GM21723 (cell line): ENCODE results near the gene AKT3.
A peak's percentile ranks its signal among the peaks of the same experiment; 100 is the strongest.

Experiments
- ATAC-seq: cut with Tn5 transposase; IDR thresholded peaks from one replicate; pipeline ENCODE4 v1.9.1; 2021; ENCODE audit warnings: mild to moderate bottlenecking, moderate library complexity; ENCODE audit not compliant: unreplicated experiment

The AKT3 gene

DNA sequence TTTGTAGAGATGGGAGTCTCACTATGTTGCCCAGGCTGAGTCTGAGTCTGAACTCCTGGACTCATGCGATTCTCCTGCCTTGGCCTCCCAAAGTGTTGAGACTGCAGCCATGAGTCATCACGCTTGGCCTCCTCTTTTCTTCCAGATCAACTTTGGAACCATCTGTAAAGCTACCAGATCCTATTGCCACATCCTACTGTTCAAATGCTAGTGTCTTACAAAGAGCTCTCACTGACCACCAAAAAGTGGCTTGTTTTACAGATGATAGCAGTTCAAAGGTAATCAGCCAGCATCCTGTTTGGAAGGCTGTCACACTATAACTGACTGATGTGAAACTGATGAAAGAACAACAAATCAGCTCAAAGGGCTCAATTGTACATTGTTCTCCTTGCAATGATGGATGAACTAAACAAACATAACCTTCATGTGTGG, 221.6 kb downstream of the AKT3 start:
- no peak for ATAC-seq

DNA sequence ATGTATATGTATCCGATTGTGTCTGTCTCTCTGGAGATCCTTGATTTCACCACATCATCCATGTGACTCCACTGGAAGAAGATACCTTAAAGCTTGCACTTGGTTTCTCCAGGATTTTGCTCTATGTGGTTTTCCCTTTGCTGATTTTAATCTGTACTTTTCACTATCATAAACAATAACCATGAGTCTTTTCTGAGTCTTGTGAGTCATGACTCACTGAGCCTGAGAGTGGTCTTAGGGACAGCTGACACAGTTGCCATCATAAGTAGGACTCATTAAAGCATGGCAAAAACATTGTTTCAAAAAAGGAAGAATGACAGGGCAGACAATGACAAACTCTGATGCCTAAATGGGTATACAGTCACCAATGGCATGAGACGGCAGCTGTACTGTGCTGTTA, 226.2 kb downstream of the AKT3 start:
- no peak for ATAC-seq

DNA sequence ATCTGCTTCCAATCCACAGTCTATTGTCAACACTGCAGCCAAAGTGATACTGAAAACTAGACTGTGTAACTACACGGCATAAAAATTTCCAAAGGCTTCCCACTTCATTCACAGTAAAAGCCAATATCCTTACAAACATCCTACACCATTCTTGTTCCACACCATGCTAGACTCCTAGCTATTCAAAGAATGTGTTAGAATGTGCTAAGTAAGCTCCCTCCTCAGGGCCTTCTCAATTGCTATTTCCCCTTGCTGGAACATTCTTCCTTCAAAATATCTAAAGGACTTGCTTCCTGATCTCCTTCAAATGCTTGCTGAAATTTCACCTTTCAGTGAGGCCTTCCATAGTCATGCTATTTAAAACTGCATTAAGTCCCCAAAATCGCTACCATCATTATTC, 228.1 kb downstream of the AKT3 start:
- no peak for ATAC-seq

DNA sequence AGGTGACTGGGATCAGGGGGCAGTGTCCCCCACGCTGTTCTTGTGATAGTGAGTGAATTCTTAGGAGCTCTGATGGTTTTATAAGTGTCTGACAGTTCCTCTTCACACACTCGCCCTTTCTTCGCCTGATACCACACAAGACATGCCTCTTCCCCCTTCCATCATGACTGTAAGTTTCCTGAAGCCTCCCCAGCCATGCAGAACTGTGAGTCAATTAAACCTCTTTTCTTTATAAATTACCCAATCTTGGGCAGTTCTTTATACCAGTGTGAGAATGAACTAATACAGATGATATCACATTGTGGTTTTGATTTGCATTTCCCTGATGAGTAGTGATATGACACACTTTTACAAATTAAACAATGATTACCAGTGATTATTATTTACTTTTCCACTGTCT, 229.9 kb downstream of the AKT3 start:
- no peak for ATAC-seq

DNA sequence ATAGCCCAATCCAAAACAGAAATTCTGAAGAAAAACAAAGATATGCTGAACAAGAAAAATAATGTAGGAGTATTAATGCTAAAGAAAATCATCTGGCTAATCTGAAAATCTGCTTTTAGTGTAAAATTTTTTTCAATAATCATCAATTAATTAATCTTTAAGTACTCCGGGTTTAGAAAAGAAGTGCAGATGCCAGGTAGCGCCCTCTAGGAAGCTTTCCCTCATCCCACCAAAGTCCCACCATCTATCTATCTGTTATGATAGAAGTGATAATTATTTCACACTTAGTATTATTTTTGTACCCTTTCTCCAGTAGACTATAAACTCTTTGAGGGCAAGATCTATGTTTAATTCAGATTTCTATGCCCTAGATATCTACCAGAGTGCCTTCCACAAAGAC, 240.3 kb downstream of the AKT3 start:
- ATAC-seq, result no peak

DNA sequence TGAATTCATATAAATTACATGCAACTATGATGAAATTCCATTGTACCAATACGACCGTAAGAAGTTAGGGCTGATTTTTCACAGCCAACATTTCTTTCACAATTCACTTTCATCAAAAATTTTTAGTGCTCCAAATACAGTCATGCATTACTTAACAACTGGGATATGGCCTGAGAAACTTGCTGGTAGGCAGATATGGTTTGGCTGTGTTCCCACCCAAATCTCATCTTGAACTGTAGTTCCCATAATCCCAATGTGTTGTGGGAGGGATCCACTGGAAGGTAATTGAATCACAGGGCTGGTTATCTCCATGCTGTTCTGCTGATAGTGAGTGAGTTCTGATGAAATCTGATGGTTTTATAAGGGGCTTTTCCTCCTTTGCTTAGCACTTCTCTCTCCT, 244.4 kb downstream of the AKT3 start:
- no peak for ATAC-seq

DNA sequence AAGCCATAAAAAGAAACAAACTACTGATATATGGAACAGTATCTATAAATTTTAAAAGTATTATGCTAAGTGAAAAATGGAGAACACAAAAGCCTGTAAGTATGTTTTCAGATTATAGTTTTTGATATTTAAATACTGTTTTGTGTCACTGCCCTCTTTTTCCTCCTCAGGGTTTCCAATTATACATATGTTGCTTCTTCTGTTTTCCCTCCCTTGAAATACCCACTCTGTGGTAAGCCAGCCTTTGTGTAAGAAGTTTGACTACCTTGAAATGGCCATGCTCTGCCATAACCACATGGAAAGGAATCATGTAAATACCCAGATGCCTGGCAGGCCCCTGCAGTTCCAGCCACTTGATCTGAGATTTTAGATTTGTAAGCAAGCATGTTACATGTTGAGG, 248.3 kb downstream of the AKT3 start:
- ATAC-seq, result no peak

DNA sequence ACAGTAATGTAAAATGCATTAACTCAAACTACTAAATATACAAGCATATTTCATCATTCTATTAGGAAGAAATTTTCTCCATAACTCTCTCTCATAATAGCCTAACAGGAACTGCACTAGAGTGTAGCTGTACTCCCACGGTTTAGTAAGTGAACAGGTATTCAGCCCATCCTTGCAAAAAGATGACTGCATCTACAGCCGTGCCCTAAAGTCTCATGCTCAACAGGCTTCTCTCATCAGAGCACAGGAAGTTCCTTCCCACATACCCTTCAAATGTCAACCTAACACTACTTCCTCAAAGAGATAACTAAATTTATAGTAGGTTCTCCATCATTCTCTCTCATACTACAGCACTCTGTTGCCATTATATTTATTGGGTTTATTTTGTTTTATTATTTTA, 251.6 kb downstream of the AKT3 start:
- ATAC-seq, result peak; percentile 37

DNA sequence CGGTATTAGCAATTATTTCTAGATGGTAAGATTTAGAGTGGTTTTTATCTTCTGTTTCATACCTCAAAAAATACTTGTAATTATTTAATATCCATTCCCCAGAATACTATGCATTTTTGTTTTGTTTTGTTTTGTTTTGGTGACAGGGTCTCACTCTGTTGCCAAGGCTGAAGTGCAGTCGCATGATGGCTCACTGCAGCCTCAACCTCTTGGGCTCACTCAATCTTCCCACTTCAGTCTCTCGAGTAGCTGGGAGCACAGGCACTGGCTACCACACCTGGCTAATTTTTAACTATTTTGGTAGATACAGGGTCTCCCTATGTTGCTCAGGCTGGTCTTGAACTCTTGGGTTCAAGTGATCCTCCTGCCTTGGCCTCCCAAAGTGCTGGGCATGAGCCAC, 252.7 kb downstream of the AKT3 start:
- ATAC-seq, result no peak

DNA sequence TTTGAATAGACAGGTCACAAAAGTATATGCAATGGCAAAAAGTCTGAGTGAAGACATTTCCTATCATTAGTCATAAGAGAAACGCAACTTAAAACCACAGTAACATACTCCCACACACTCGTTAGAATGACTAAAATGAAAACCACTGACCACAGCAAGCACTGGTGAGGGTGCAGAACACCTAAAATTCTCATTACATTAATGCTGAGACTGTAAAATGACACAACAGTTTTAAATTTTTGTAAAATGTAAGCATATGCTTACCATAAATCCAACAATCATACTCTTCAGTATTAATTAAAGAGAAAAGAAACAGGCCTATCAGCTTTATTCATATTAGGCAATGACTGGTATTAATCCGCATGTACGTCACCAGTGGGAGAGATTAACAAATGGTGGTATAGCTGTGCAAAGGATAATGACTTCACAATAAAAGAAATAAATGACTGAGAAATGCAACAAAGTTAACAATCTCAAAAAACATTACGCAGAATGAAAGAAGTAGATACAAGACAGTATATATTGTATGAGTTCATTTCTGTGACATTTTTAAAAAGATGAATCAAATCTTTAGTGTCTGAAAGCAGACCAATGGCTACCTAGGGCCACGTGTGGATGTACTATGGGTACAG, 253.5 kb downstream of the AKT3 start:
- ATAC-seq, result peak; percentile 99

DNA sequence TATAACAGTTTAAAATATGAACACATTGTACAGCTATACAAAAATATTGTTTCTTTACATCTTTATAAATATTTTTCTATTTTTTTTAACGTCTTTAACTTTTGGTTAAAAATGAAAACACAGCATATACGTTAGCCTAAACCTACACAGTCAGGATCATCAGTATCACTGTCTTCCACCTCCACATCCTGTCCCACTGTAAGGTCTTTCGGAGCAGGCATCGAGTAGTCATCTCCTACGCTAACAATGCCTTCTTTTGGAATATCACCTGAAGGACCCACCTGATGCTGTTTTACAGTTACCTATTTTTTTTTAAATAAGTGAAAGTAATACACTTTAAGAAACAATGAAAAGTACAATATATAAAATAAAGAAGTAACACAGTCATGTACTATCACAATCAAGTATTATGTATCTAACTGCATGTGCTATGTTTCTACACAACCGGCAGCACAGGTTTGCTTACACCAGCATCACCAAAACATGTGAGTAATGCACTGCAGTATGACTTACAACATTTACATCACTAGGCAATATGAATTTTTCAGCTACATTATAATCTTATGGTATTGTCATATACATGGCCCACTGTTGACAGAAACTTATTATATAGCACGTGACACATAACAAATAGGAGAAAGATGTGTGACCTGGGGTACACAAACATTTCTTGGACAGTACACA, 254.4 kb downstream of the AKT3 start:
- peak; percentile 25 for ATAC-seq

DNA sequence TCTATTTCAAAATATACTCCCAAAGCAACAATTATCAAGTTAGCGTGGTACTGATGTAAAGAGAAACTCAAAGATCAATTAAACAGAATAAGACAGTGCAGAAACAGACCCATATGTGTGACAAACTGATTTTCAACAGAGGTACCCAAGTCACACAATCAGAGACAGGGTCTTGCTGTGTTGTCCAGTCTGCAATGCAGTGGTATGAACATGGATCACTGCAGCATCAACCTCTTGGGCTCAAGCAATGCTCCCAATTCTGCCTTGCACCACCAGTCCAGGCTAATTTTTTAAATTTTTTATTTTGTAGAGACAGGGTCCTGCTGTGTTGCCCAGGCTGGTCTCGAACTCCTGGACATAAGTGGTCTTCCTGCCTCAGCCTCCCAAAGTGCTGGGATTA, 255.6 kb downstream of the AKT3 start:
- no peak for ATAC-seq

DNA sequence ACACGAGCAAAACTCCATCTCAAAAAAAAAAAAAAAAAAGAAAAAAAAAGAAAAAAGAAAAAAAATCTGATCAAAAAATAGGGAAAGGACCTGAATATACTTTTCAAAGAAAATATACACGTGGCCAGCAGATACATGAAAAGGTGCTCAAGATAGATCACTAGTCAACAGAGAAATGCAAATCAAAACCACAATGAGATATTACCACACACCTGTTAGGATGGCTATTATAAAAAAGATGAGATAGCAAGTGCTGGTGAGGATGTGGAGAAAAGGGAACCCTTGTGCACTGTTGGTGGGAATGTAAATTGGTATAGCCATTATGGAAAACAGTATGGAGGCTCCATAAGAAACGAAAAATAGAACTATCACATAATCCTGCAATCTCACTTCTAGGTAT, 260.8 kb downstream of the AKT3 start:
- ATAC-seq, result peak; percentile 83

DNA sequence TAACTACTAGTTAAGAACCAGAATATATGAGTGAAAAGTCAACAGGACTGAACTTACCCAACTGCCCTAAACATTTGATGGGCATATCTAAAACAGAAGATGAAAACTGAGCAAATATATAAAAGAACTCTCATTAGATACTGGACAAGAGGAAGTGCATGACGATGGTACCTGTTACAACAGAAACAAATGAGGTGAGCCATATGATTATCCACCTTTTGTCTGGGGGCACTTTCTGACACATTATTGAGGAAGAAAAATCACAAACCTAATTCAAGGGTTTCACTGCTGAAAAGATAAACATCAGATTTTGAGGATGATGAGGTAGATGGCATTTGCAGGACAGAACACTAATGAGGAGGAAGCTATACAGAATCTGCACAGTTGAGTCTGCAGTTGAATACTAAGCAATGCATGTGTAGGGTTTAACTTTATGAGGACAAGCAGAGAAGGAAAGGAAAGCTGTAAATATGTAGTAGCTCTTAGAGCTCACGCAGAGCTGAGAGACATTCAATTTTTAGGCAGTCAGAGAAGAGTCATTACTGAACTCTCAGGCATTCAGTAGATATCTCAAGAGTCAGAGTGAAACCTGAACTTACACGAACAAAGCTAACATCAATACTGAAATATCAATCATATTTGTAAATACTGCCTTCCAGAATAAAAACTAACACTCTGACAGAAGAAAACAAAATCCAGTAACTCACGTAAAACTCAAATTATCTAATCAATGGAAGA, 262.1 kb downstream of the AKT3 start:
- ATAC-seq, result peak; percentile 93

DNA sequence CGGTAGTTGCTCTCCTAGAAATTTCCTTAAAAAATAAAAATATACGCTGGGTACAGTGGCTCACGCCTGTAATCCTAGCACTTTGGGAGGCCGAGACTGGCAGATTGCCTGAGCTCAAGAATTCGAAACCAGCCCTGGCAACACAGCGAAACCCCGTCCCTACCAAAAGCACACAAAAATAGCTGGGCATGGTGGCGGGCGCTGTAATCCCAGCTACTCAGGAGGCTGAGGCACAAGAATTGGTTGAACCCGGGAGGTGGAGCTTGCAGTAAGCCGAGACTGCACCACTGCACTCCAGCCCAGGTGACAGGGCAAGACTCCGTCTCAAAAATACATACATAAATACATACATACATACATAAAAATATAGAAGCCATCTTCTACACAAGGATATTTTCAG, 262.8 kb downstream of the AKT3 start:
- ATAC-seq, result no peak

DNA sequence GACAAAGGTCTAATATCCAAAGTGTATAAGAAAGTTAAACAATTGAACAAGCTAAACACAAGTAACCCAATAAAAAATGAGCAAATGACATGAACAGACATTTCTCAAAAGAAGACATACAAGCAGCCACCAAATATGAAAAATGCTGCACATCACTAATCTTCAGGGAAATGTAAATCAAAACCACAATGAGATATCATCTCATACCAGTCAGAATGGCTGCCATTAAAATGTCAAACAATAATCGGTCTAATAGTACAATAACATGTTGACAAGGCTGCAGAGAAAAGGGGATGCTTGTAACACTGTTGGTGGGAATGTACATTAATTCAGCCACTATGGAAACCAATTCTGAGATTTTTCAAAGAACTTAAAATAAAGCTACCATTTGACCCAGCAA, 264.1 kb downstream of the AKT3 start:
- no peak for ATAC-seq

DNA sequence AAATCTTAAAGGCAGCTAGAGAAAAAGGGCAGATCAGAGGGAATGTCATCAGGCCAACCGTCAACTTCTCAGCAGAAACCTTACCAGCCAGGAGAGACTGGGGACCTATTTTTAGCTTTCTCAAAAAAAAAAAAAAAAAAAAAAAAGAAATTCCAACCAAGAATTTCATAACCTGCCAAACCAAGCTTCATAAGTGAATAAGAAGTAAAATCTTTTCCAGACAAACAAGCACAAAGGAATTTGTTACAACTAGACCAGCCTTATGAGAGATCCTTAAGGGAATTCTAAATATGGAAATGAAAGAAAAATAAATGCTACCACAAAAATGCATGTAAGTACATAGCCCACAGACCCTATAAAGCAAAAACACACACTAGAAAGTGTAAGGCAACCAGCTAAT, 267.7 kb downstream of the AKT3 start:
- ATAC-seq, result no peak

DNA sequence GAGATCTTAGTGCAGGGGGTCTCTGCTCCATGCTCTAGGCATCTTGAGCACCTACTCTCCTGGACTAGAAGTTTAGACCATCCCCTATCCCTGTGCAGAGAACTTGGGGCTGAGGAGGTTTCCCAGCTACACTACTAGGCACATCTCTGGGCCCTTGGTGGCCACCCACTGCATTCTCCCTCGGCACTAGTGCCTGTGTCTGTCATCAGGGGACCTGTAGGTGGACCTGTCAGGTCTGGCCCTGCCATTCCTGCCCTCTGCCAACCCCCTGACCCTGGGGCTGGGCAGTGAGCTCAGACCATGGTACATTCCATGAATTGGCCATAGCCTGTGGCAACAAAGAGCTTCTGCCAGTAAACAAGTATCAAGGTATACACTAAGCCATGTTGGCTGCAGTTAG, 269.1 kb downstream of the AKT3 start:
- no peak for ATAC-seq

DNA sequence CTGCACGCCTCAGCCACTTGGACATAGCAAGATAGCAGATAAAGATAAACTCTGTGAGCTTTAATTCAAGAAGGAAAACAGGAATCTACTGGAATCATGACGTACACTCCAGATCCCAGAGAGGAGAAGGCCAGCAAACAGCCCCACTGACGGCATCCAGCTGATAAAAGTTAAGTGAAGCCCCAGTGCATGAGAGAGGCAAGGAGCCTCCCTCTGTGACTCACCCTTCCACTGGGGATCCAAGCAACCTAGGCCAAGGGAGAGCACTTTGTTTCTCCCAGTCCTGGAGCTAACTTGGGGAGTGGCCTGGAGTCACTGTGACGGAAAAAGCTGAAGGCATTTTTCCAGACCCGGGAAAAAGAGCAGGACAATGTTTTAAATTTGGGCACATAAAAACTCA, 270.0 kb downstream of the AKT3 start:
- ATAC-seq, result no peak

DNA sequence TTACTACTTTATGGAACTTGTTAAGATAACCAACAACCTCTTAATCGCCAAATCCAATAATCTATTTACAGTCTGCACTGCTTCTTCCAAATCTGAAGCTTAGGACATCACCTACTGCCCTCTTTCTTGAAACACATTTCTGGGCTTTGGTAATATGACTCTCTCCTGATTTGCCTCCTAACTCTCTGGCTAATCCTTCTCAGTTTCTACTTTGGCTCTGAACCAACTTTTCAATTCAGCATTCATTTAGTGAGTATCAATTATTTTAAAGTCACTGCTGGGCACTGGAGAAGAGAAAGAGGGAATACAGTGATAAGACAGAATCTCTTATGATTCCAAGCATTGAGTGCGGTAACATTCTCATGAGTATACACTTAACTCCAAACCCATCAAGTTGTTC, 275.0 kb downstream of the AKT3 start:
- ATAC-seq, result no peak

DNA sequence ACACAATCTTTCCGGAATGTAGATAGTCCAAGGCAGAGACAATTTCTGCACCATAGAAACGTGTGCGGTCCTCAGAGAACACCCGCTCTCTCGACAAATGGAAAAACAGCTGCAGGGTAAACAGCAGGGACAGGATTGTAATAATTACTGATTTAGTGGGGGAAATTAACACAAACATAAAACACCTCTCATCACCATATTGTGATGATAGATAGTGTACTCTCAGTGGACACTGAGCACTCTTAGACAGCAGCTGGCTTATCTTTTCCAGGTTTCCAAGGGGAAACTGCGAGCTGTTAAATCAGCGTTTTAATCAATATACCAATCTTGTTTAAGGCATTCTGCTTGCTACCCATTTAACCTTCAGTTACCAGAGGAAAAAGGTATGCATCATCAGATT, 277.1 kb downstream of the AKT3 start:
- ATAC-seq, result no peak

DNA sequence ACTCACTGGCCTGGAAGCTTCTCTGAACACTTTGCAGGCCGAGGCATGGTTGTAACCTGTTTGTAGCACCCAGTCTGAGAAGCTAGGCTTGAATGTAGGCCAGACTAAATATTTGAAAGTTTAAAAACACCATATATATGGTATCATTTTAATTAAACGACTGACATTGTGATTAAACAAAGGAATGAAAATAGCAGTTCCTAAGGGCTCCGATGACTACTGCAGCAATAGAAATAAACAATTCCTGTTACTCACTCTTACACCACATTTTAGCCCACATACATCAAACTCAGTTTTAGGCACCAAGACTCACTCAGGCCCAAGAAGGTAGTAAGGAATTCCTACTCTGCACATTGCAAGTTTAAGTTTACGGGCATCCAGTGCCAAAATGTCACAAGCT, 281.2 kb downstream of the AKT3 start:
- ATAC-seq, result no peak
